ENCODE results near the gene WNT4.

GRCh38 chr1:22131062-22131461 lies 11.8 kb downstream of the WNT4 start:
- no peak for TF ChIP-seq POLR2A (IDR thresholded peaks at IDR 0.05; ENCODE audit: low read depth, low read length)
- TF ChIP-seq POLR2AphosphoS5 (IDR thresholded peaks at IDR 0.05; ENCODE audit: low read depth, low read length) = no peak
